ENCODE results near the gene TEAD1.

TEAD1 gene

DNA sequence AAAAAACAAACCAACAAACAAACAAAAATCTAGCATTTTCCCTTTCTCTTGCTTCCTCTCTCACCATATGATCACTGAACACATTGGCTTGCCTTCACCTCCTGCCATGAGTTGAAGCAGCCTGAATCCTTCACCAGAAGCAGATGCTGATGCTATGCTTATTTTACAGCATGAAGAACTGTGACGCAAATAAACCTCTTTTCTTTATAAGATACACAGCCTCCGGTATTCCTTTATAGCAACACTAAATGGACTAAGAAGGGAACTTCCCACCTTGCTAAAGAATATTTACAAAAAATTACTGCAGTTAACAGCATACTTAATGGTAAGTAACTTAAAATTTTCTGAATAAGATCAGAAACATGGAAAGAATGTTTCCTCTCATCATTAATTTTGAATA lies 27.7 kb upstream of the TEAD1 start:
- H3K4me3 Mint-ChIP-seq, result no peak overlapping the region
- no peaks in the 10 kb centered on the region for H3K9me3 Mint-ChIP-seq
- no peaks in the 10 kb centered on the region for H3K4me1 Mint-ChIP-seq (ENCODE audit: low read depth)
- H3K27ac Mint-ChIP-seq, result no peak overlapping the region
- no peaks in the 10 kb centered on the region for H3K36me3 Mint-ChIP-seq (ENCODE audit: low read depth)
- H3K27me3 Mint-ChIP-seq (ENCODE audit: low read depth), result peaks cover 7% of the 10 kb centered on the region

DNA sequence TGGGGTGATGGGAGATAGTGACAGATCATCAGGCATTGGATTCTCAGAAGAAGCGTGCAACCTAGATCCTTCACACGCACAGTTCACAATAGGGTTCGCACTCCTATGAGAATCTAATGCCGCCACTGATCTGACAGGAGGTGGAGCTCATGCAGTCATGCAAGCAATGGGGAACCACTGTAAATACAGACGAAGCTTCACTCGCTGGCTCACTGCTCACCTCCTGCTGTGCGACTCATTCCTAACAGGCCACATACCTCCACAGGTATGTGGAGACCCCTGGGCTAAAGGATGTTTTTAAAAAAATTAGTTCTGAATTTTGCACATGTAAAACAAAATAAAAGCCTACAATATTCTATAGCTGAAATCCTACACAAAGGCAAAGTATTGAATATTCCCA lies 20.5 kb upstream of the TEAD1 start:
- Mint-ChIP-seq H3K36me3 (ENCODE audit: low read depth) (no peaks in the 10 kb centered on the region), H3K27me3 (ENCODE audit: low read depth) (peaks cover 16% of the 10 kb centered on the region), H3K27ac (no peak overlapping the region), H3K4me1 (ENCODE audit: low read depth) (no peaks in the 10 kb centered on the region), H3K4me3 (no peak overlapping the region), H3K9me3 (peaks cover 5% of the 10 kb centered on the region)

DNA sequence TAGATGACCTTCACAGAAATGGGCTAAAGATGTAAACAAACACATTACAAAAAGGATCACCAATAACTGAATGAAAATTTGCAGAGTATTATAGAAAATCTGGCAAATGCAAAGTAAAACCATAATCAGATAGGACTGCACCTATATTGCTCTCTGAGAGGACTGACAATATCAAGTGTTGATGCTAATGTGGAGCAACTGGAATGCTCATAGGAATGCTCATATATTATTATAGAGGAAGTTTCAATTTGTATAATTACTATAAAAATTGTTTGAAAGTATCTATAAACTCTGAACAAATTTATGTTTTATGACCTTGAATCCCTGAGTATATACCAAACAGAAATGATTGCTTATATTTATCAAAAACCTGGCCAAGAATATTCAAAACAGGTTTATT lies 18.4 kb upstream of the TEAD1 start:
- H3K4me3 Mint-ChIP-seq, result no peak overlapping the region
- no peaks in the 10 kb centered on the region for H3K36me3 Mint-ChIP-seq (ENCODE audit: low read depth)
- peaks cover 5% of the 10 kb centered on the region for H3K9me3 Mint-ChIP-seq
- H3K27me3 Mint-ChIP-seq (ENCODE audit: low read depth), result peaks cover 10% of the 10 kb centered on the region
- H3K4me1 Mint-ChIP-seq (ENCODE audit: low read depth), result no peaks in the 10 kb centered on the region
- no peak overlapping the region for H3K27ac Mint-ChIP-seq

DNA sequence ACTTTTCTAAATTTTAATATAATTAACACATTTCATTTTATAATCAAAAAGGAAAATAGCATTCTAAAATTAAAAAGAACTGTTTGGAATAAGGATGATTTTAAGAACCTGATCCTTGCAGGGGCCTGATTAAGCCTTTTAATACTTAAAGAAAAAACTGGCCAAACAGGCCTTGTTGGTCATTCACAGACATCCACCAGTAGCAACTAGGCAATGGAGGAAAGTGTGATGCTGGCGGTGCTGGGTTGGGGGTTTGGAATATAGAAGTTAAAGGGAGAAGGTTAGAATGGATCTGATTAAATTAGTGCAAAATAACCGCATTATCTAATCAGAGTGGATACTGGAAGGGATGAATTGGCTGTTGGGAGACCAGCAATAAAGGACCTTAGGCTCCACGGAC lies 16.9 kb upstream of the TEAD1 start:
- no peaks in the 10 kb centered on the region for H3K36me3 Mint-ChIP-seq (ENCODE audit: low read depth)
- H3K4me3 Mint-ChIP-seq, result no peak overlapping the region
- peaks cover 5% of the 10 kb centered on the region for H3K9me3 Mint-ChIP-seq
- H3K4me1 Mint-ChIP-seq (ENCODE audit: low read depth), result no peaks in the 10 kb centered on the region
- no peak overlapping the region for H3K27ac Mint-ChIP-seq
- H3K27me3 Mint-ChIP-seq (ENCODE audit: low read depth), result peaks cover 8% of the 10 kb centered on the region

DNA sequence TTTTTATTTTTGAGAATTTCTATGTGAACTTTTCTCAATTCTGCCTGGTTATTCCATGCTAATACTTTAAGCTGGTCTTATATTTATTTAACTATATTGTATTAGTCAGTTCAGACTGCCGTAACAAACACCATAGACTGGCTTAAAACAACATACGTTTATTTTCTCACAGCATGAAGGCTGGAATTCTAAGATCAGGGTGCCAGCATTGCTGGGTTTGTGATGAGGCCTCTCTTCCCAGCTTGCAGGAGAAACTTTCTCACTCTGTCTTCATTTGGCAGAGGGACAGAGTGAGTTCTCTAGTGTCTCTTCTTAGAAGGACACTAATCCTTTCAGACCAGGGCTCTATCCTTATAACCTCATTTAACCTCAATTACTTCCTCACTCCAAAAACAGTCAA lies 16.2 kb upstream of the TEAD1 start:
- peaks cover 8% of the 10 kb centered on the region for H3K27me3 Mint-ChIP-seq (ENCODE audit: low read depth)
- H3K9me3 Mint-ChIP-seq, result peaks cover 5% of the 10 kb centered on the region
- no peak overlapping the region for H3K4me3 Mint-ChIP-seq
- H3K4me1 Mint-ChIP-seq (ENCODE audit: low read depth), result no peaks in the 10 kb centered on the region
- H3K36me3 Mint-ChIP-seq (ENCODE audit: low read depth), result no peaks in the 10 kb centered on the region
- H3K27ac Mint-ChIP-seq, result no peak overlapping the region

DNA sequence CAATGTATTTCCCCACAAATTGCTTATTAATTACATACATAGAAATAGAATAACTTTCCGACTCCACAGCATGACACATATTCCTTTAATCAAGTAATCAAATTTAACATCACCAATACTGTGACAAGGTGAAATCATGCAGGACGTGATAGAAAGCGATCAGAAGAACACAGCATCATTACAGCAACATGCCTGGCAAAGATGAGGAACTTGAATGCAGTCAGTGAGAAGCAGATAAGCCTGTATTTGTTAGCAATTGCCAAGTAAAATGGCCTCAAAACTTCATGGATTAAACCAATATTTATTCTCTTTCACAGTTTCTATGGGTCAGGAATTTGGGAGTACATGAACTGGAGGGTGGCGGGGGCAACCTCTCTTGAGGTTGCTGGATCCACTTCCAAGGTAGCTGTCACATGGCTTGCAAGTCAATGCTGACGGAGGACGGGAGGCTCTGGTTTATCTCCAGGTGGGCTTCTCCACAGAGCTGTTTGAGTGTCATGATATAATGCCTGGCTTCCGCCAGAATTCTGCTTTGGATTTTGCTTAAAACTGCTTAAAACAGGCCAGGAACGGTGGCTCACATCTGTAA lies 12.0 kb upstream of the TEAD1 start:
- Mint-ChIP-seq H3K36me3 (ENCODE audit: low read depth) (peaks cover 2% of the 10 kb centered on the region), H3K4me1 (ENCODE audit: low read depth) (no peaks in the 10 kb centered on the region), H3K4me3 (no peak overlapping the region), H3K27me3 (ENCODE audit: low read depth) (peaks cover 31% of the 10 kb centered on the region), H3K9me3 (no peaks in the 10 kb centered on the region), H3K27ac (no peak overlapping the region)

DNA sequence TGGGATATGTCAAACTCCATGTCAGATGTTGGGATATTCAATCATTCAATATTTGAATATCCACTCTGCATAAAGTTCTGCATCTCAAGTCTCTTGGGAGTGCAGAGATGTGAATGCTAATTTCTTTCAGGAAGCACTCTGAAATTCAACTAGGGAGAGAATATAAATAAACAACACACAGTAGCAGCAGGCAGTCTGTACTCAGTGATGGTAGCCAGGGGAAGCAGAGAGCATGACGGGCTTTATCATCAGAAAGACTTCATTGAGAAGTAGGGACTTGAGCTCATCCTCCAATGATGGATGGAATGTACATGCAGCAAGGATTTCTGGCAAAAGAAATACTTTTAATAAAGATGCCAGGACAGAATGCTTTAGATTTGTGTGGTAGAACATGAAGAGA lies 9.8 kb upstream of the TEAD1 start:
- Mint-ChIP-seq H3K4me1 (ENCODE audit: low read depth) (no peaks in the 10 kb centered on the region), H3K4me3 (no peak overlapping the region), H3K27me3 (ENCODE audit: low read depth) (peaks cover 47% of the 10 kb centered on the region), H3K9me3 (no peaks in the 10 kb centered on the region), H3K27ac (no peak overlapping the region), H3K36me3 (ENCODE audit: low read depth) (peaks cover 2% of the 10 kb centered on the region)

DNA sequence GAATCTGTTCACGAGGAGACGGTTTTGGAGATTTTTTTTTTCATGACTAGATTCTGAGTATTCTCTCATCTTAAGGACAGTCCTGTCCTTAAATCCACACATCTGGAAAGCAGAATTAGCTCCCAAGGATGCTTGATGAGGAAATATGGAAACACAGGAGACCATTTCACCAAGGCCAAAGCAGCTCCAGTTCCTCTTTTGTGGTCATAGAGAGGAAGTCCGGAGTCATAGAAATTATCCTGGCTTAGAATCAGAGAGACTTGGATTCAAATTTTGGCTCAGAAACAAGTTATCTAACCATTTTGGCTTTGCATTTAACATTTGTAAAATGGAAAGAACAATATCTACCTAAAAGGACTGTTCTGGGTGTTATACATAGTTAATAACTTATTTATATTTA lies 7.3 kb upstream of the TEAD1 start:
- no peak overlapping the region for H3K4me3 Mint-ChIP-seq
- H3K36me3 Mint-ChIP-seq (ENCODE audit: low read depth), result peaks cover 2% of the 10 kb centered on the region
- H3K4me1 Mint-ChIP-seq (ENCODE audit: low read depth), result no peaks in the 10 kb centered on the region
- H3K27ac Mint-ChIP-seq, result no peak overlapping the region
- H3K27me3 Mint-ChIP-seq (ENCODE audit: low read depth), result peaks cover 61% of the 10 kb centered on the region
- no peaks in the 10 kb centered on the region for H3K9me3 Mint-ChIP-seq

DNA sequence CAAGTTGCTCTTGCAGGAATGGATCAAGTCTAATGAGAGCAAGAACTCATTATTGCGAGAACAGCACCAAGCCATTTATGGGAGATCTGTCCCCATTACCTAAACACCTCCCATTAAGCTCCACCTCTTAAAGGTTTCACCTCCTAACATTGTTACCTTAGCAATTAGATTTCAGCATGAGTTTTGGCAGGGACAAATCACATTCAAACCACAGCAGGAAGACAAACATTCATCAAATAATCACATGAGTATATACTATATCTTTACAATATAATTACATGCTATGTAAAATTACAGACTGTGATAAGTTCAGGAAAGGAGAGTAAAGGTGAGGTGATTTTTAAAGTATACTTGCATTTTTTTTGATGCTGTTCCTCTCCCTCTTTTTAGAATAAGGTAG lies 6.6 kb upstream of the TEAD1 start:
- H3K4me1 Mint-ChIP-seq (ENCODE audit: low read depth), result peaks cover 1% of the 10 kb centered on the region
- H3K4me3 Mint-ChIP-seq, result no peak overlapping the region
- H3K36me3 Mint-ChIP-seq (ENCODE audit: low read depth), result peaks cover 3% of the 10 kb centered on the region
- no peaks in the 10 kb centered on the region for H3K9me3 Mint-ChIP-seq
- H3K27ac Mint-ChIP-seq, result no peak overlapping the region
- peaks cover 65% of the 10 kb centered on the region for H3K27me3 Mint-ChIP-seq (ENCODE audit: low read depth)

DNA sequence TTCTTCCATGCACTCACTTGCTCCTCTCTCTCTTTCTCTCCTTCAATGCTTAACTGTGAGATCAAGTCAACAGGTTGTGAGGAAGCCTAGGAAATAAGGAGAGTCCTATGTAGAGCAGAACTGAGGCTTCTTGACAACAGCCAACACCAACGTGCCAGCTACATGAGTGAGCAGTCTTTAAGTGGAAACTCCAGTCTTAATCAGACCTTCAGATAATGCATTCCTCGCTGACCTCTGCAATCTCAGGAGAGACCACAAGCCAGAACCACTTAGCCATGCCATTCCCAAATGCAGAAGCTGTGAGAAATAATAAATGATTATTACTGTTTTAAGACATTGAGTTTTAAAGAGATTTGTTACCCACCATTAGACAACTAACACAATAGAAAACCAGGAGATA lies 6.1 kb upstream of the TEAD1 start:
- H3K4me3 Mint-ChIP-seq, result no peak overlapping the region
- peaks cover 3% of the 10 kb centered on the region for H3K36me3 Mint-ChIP-seq (ENCODE audit: low read depth)
- H3K4me1 Mint-ChIP-seq (ENCODE audit: low read depth), result peaks cover 1% of the 10 kb centered on the region
- H3K27me3 Mint-ChIP-seq (ENCODE audit: low read depth), result peaks cover 65% of the 10 kb centered on the region
- H3K9me3 Mint-ChIP-seq, result no peaks in the 10 kb centered on the region
- H3K27ac Mint-ChIP-seq, result no peak overlapping the region

DNA sequence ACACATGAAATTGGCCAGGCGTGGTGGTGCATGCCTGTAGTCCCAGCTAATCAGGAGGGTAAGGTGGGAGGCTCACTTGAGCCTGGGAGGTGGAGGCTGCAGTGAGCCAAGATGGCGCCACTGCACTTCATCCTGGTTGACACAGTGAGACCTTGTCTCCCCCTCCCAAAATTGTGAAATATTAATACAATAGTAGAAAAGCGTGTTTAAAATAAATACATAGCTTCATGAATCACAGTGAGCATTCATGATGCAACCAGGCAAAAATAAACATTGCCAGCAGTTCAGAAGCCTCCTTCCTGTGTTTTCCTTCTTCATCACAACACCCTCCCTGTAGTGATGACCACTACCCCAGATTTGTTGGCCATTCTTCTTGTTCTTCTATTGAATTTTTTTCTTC lies 4.3 kb upstream of the TEAD1 start:
- H3K27me3 Mint-ChIP-seq (ENCODE audit: low read depth), result peaks cover 62% of the 10 kb centered on the region

DNA sequence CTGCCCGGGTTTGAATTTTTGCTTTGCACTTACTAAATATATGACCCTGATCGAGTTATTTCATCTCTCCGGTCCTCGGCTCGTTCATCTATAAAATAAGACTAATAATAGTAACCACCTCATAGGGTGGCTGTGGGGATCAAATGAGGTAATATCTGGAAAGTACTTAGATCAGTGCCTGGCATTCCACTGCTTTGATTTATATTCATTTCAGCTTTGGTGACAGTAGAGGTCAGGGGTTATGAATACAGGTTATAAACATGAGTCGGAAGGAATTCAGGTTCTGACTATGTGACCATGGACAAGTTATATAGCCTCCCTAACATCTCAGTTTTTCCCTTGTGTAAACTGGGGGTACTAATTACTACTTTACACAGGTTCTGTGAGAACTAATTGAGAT lies 2.9 kb upstream of the TEAD1 start:
- Mint-ChIP-seq H3K36me3 (ENCODE audit: low read depth) (peaks cover 2% of the 10 kb centered on the region), H3K27ac (no peak overlapping the region), H3K4me1 (ENCODE audit: low read depth) (peaks cover 6% of the 10 kb centered on the region), H3K27me3 (ENCODE audit: low read depth) (peaks cover 60% of the 10 kb centered on the region), H3K4me3 (no peak overlapping the region), H3K9me3 (no peaks in the 10 kb centered on the region)

More for the DNA sequence above, 4.3 kb upstream of the TEAD1 start:
- H3K4me1 Mint-ChIP-seq (ENCODE audit: low read depth), result peaks cover 6% of the 10 kb centered on the region
- no peak overlapping the region for H3K27ac Mint-ChIP-seq
- no peaks in the 10 kb centered on the region for H3K9me3 Mint-ChIP-seq
- H3K4me3 Mint-ChIP-seq, result no peak overlapping the region
- H3K36me3 Mint-ChIP-seq (ENCODE audit: low read depth), result peaks cover 3% of the 10 kb centered on the region

DNA sequence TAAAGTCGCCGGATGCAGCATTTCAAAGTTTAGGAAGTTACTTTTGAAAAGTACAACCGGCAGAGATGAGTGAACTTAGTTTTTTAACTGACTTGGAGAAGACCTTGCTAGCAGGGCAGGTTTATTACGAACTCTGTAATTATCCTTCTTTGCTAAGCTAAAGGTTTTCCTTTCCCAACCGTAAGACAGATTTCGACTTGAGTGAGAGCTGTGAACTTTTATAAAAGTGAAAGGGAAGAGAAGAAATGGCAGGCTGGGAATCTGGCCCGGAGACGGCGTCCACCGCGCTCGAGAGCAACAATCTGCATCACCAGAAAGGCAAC lies 659 bp upstream of the TEAD1 start:
- Mint-ChIP-seq H3K4me3 (peak overlapping the region; percentile 77), H3K27ac (no peak overlapping the region), H3K36me3 (ENCODE audit: low read depth) (peaks cover 2% of the 10 kb centered on the region), H3K4me1 (ENCODE audit: low read depth) (peaks cover 6% of the 10 kb centered on the region), H3K9me3 (no peaks in the 10 kb centered on the region), H3K27me3 (ENCODE audit: low read depth) (peaks cover 70% of the 10 kb centered on the region)

DNA sequence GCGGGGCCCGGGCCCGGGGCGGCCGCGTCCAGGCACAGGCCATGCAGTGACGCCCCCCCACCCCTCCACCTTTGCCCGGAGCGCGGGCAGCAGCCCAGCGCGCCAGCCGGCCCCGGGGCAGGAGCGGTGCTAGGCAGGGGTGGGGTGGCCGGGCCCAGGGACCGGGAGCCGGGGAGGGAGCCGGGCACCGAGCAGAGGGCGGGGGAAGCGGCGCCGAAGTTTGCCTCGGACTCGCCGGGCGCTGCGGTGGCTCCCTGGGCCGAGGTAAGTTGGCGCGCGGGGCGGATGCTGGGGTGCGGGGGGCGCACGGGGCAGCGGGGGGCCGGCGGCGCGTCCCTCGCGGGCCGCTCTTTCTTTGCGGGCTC lies 332 bp downstream of the TEAD1 start:
- H3K4me3 Mint-ChIP-seq, result no peak overlapping the region
- peaks cover 2% of the 10 kb centered on the region for H3K36me3 Mint-ChIP-seq (ENCODE audit: low read depth)
- peaks cover 70% of the 10 kb centered on the region for H3K27me3 Mint-ChIP-seq (ENCODE audit: low read depth)
- no peak overlapping the region for H3K27ac Mint-ChIP-seq
- H3K9me3 Mint-ChIP-seq, result no peaks in the 10 kb centered on the region
- peaks cover 6% of the 10 kb centered on the region for H3K4me1 Mint-ChIP-seq (ENCODE audit: low read depth)

DNA sequence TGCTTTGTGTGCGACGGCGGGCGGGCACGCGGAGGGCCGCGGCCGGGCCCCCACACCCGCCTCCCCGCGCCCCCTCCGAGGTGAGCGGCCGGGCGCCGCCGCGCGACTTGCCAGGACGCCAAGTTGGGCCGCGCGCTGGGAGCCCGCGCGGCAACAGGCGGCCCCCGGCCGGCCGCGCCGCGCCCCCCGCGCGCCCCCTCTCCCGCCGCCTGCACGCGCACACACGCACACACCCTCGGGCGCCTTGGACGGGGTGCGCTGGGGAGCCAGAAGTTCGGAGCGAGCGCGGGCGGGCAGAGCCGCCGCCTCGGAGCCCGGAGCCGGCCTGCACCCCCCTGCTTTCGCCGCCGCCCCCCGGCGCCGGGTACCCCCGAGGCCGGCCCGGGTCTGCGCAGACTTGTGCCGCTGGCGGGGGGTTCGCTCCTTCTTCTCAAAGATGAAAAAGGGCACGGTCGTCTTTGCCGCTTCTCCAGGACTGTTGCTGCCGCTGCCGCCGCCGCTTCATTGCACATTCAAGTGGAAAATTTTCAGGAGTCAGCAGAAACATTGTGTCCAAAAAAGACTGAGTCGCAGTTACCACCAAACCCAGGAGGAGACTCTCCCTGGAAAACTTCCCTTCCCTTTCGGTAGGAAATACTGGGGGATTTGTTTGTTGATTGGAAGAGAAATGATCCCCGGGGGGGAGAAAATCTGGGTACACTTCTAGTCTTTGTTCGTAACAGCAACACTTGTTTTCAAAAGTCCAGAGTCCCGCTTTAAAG lies 895 bp downstream of the TEAD1 start:
- Mint-ChIP-seq H3K4me3 (peak overlapping the region; percentile 46), H3K4me1 (ENCODE audit: low read depth) (peaks cover 6% of the 10 kb centered on the region), H3K9me3 (no peaks in the 10 kb centered on the region), H3K27me3 (ENCODE audit: low read depth) (peaks cover 73% of the 10 kb centered on the region), H3K36me3 (ENCODE audit: low read depth) (peaks cover 2% of the 10 kb centered on the region), H3K27ac (peak overlapping the region; percentile 52)

Measured in T-helper 1 cell treated with Interleukin-12 subunit alpha and Interleukin-12 subunit beta and Interleukin-4 antibody, amounts not matched to agents 30 μg/mL and 1 μg/mL, for 36 hours (primary cell).